GM19193 (cell line): ENCODE measurements around the gene IKZF1.

Source experiments
- POLR2A ChIP-seq: IDR thresholded peaks from 4 replicates; pipeline ENCODE4 v1.6.1; 2011; ENCODE audit not compliant: insufficient read depth, insufficient read length; ENCODE audit errors: extremely low read depth

The IKZF1 gene

DNA sequence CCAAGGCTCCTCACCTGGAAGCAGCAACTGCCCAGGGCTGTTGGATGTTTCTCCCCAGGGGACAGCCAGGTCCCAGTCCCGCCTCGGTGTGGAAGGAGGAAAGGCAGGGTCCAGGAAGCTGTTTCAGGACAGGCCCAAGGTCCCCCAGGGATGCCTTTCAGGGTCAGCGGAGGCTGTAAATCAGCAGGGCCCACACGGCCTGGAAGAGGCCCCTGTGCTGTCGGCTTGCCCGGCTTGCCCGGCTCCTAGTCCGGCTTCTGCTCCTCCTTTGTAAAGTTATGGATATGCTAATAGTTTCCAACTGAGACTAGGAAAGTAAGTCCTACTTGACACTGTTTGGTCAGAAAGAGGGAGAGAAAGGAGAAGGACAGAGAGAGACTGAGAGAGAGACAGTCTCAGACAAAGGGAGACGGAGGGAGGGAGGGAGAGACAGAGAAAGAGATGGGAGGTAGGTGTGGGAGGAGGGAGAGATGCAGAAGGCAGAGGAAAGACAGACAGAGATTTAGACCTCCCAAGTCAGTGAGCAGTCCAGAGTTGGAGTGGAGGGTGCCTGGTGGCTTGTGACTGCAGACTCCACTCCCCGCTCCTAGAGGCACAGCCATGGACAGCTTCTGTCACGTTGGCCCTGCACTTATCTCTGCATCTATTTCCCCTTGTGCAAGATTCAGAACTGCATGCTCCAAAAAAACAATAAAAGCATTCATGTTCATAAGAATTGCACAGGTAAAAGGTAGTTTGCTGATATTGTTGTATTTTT lies 10.5 kb downstream of the IKZF1 start:
- no peak for TF ChIP-seq POLR2A

DNA sequence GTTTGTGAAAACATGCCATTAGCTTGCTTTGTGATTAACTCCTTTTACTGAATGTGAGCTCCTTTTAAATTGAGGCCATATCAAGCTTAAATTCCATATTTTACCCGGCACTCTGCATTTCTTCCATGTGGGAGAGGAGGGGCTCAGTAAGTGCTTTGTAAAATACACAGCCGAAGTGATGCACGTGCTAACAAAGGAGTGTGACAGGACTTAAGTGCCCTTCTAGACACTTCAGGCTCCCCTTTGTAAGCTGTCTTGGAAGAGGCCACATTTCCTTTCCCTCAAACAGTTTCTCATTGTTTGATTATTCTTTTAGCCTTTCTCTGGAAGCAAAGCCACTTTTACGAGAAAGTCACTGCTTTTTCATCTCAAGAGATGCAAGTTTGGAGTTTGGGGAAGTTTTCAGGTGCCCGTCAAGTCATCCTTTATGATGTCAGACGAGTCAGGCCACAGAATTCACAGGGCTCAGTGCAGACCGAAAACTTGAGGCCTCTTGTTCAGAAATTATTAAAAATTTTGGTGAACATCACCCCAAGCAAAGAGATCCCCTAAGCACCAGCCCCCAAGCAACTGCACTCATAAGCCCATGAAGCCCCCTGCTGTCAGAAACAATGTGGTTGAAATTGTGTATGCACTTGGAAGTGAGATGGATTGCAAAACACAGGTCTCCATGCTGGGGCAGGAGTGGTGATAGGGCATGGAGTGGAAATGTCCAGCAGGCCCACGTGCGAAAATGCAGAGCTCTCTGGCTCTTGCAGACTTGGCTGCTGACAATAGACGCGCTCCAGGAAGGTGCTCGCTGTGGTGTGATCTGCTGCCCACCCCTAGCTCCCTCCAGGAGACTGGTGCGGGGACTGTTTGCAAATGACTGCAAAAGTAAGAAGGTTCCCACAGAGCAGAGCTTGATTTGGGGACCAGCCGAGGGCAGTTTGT lies 11.5 kb downstream of the IKZF1 start:
- no peak for TF ChIP-seq POLR2A

GRCh38 chr7:50317221-50317678 lies 12.7 kb downstream of the IKZF1 start:
- no peak for TF ChIP-seq POLR2A

DNA sequence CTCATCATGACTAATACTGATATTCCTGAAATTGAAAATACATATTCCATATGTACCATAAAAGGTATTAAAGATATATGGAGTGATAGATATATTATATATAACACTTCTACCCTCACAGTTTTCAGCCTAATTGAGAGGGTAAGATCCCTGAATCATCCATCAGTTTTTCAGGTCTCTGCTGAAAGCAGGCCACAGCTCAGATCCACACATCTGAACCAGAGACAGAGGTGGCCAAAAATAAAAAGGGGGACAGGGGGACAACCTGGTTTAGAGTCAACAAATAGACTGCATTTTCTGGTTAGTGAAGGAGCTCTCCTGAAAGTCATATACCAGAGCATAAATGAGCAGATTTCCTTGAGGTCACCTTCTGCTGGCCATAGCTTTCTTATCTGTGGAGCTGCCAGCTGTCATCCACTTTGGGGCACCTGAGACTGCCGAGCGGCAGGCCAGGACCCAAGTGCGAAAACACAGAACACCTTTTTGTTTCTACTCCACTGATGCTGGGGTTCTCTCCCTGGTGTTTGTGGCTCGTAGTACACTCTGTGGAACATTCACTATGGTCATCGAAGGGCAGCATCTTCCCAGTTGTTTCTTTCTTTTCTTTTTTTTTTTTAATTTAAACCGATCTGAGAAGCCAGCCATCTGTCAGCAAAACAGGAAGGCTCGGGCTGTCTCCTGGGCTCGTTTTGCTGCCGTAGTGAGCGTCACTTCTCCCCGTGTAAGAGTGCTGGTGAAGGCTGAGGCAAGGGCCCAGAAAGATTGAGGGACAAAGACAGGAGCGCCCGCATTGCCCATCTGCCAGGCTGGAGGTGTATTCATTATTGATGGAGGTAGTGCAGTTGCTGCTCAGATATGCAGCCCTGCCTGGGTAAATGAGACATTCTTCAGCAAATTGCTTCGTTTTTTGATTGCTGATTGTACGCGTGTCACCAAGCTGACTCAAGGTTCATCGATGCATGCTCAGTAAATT lies 13.5 kb downstream of the IKZF1 start:
- no peak for TF ChIP-seq POLR2A

GRCh38 chr7:50321487-50322067 lies 17.1 kb downstream of the IKZF1 start:
- TF ChIP-seq POLR2A, result no peak

- TF ChIP-seq POLR2A, result no peak
These were observed 19.6 kb downstream of the IKZF1 start for GRCh38 chr7:50324113-50324512.

DNA sequence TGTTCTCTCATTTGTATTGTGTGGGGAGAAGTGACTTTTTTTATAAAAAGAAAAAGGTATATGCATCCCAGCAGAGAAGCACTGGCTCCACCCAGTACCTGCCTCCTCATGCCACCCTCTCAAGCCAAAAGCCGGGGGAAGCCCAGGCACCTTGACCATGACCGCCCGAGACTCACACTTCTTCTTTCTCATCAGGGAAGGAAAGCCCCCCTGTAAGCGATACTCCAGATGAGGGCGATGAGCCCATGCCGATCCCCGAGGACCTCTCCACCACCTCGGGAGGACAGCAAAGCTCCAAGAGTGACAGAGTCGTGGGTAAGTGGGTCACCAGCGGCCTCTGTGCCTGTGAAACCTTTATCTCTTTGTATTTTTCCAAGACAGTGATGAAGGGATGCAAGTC lies 22.9 kb downstream of the IKZF1 start:
- no peak for TF ChIP-seq POLR2A

- TF ChIP-seq POLR2A, result no peak
These were observed 25.3 kb downstream of the IKZF1 start for GRCh38 chr7:50329775-50330174.

DNA sequence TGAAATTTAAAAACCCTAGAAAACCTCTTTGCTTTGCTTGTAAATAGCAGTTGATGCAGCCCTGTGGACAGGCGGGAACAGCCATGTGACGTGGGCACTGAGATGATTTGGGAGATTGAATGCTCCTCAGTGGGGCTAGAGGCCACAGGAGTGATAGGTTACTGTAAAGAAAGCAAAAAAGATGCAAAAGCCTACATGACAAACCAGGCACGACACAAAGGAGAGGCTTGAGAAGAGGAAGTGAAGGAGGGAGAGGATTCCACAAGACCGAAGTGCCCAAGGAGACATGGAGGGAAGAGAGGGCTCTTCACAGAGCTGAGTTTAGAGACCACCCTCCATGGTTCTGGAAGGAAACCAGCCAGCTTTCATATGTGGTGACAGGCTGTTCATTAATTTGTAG lies 25.7 kb downstream of the IKZF1 start:
- no peak for TF ChIP-seq POLR2A

DNA sequence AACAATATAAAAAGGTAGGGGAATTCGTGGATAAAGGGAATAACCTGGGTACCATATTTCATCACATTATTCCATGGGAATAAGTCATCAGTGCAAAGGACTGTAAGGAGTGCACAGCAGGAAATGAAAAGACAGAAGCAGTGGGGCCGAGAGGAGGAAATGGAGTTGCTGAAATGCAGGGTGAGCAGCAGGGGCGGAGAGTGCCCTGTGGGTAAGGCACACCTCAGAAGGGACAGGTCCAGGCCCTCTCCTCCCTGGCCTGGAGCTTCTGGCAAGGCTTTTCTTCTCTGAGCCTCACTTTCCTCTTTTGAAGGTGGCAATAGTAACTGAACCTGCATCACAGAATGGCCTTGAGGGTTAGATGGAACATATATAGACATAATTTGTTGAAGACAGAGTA lies 26.2 kb downstream of the IKZF1 start:
- no peak for TF ChIP-seq POLR2A

DNA sequence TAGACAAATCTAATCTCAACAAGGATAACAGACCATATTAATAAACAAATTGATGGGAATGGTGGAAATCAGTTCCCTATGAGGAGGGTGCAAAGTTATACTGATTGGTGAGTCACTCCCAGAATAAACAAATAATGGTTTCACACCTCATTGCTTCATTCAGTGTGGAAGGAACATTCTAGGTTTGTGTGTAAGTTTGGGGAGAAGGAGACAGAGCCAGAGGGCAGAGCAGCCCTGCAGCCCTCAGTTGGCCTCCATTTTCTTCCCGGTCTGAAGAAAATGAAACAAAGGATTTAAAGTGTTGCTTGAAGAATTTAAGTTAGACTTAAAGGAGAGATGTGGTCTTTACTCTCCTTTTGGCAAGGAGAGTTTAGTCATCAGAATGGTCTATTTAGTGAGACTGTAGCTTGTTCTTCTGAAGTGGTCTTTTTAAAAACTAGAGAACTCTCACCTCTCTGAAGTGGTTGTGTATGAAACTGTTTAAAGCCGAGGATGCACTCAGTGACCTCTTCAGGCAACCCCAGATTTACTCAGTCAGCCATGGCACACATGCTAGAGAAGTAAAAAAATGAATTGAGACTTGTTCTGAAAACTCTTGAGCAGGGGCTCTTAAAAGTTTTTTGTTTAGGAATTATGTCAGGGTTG lies 27.2 kb downstream of the IKZF1 start:
- no peak for TF ChIP-seq POLR2A

DNA sequence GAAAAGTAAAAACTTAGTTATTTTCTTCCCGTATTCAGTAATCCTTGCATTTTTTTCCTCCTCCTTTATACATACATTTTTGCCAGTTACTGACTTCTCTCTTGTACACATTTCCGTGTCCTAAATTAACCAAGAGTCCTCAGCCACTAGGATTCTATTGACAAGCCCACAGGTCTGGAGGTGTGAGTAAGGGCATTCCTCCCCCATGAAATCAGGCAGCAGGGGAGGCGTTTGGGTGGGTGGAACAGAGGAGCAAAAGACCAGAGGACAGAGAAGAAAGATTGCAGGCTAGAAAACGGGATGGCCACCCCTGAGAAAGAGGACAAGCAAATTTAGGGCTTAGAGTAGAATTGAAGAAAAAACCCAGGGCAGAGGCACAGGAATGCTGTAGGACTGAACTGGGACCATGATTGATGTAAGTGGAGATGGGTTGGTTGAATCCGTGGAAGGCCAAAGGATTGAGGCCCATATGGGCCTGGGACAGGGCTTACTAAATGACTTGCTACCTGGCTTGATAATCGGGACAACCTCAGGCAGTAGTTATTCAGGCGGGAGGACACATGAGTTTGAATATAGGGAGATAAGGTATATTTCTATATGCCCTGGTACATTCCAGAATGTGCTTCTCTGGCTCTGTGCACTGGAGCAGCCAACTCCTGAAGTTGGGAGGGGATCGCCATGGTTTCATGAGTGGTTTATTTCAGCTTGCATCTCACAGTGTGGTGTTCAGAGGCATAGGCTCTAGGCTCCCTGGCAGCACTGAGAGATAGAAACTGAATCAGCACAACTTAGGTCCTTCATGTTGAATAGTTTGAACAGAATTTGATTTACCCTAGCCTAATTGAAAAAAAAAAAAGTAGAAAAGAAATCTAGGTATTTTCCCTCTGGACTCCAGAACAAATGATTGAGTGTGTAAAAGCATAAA lies 28.0 kb downstream of the IKZF1 start:
- no peak for TF ChIP-seq POLR2A

GRCh38 chr7:50333221-50333651 lies 28.7 kb downstream of the IKZF1 start:
- TF ChIP-seq POLR2A, result no peak
